ENCODE measurements around the gene CCKAR.

Gene CCKAR

DNA sequence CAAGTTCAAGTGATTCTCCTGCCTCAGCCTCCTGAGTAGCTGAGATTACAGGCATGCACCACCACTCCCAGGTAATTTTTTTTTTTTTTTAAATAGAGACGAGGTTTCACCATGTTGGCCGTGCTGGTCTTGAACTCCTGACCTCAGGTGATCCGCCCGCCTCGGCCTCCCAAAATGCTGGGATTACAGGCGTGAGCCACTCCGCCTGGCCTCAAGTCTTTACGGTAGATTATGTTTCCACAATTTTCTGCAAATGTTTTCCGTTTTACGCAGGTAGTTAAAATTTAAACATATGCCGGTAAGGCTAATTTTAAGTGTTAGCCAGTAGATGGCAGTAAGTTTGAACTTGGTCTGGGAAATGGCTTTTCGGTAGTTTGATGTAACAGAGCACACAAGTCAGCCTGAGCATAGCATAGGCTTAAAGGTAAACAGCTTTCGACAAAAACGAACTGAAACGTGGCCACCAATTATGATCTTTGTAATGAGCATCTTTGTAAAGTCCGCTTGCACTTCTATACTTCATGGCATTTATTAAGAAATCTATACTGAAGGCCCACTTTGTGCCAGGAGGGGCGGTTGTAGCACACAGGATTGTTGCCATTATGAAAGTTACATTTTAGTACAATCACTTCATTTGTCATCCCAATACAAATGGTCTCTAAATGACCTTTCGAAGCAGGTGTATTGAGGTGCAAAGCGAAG is 31.1 kb downstream of the CCKAR start:
- DNase-seq (ENCODE audit: low read depth), result peak; percentile 62

DNA sequence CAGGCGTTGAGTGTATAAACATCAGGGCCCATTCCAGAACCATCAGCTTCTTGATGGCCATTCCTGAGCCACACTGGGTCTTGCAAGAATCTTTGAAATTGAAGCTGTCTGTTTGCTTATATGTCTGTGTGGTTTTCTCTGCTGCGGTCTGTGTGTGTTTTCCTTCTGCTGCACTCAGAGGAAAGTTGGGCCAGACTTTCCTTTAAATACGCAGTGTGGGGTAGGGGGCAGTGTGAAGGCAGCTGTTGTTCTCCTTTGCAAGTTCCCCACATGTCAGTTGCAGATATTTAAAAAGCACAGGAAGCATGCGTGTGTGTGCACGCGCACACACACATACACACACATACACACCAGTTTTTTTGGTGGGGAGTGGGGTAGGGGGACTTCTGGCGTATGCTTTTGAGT is 32.1 kb downstream of the CCKAR start:
- no peak for DNase-seq (ENCODE audit: low read depth)

DNA sequence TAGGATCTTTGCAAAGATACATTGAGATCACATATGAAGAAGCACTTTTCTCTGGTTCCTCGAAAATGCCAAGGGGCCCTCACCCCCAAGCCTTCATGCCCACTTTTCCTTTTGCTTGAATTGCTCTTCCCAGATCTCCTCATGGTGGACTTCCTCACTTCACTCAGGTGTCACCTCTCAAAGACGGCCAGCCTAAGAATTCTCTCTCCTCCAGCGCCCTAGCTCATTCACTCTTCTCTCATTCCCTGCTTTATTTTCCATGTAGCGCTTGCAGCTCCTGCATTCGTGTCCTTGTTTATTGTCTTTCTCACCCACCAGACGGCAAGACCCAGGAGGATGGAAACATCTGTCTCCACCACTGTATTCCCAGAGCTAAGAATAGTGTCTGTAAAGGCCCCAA is 32.9 kb downstream of the CCKAR start:
- no peak for DNase-seq (ENCODE audit: low read depth)

DNA sequence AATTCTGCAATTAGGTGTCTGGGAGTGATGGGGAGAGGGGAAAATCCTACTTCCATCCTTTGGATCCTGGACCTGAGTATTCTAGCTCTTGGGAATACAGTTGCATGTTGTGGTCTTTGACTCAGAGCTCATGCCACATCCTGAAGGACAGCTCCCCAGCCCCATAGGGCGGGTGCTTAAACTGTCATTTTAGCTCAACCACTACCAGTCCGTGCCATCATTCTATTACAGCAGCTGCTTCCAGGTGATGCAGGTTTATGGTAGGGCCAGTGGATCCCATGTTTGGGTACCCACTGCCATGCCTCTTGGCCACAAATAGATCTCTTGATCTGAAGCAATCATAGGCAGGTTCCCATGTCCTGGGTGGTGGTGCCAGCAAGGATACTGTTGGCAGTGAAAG is 34.7 kb downstream of the CCKAR start:
- DNase-seq (ENCODE audit: low read depth), result no peak

- no peak for DNase-seq (ENCODE audit: low read depth)
Measured at GRCh38 chr4:26454961-26455360, 35.3 kb downstream of the CCKAR start.

GRCh38 chr4:26452565-26453531 is 37.4 kb downstream of the CCKAR start:
- no peak for DNase-seq (ENCODE audit: low read depth)

- no peak for DNase-seq (ENCODE audit: low read depth)
Measured at GRCh38 chr4:26451597-26451996, 38.7 kb downstream of the CCKAR start.

- no peak for DNase-seq (ENCODE audit: low read depth)
Measured at GRCh38 chr4:26450418-26450817, 39.9 kb downstream of the CCKAR start.

- no peak for DNase-seq (ENCODE audit: low read depth)
Measured at GRCh38 chr4:26447378-26447777, 42.9 kb downstream of the CCKAR start.

GRCh38 chr4:26441771-26442170 is 48.5 kb downstream of the CCKAR start:
- no peak for DNase-seq (ENCODE audit: low read depth)

GRCh38 chr4:26441102-26441501 is 49.2 kb downstream of the CCKAR start:
- DNase-seq (ENCODE audit: low read depth), result peak; percentile 18

DNA sequence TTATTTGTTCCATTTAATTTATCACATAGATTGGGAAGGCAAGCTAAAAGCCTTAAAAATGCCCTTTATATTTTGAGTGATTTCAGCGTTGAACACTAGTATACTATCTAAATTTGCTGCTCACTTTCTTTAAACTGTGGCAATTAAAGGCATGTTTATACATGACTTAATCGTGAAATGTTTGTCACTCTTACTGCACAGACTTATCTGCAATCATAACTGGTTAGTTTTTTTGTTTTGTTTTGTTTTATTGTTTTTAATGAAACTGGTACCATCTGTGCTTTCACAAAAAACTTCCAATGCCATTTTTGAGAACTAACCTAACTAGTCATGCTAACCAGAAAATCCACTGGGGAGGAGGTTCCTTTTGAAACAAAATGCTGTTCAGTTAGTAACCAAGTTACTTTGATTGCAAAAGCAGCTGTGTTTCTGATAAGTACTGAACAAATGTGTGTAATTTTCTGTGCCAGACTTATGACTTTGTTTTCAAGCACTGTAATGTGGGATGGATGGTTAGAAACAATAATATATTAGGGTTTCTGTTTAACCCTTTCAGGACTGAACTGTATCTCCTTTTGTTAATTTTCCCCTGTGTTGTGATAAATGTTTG is 56.1 kb downstream of the CCKAR start:
- DNase-seq (ENCODE audit: low read depth), result no peak

DNA sequence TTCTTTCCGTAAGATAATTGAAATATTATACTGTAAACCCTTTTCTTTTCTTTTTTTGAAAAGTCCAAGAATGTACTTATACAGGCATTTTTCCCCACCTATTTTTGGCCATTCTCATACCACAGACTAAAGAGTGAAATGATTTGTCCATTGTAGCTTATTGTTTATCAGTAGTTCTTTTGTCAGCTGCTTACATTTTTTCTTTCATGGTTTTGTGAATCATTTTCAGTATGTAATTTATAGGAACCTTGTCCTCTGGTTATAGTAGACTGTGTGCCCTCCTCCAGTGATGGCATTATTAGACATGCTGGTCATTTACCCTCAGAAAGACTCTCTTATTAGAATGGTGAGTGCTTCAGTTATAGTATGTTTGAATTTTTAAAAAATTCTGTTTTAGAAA is 56.7 kb downstream of the CCKAR start:
- DNase-seq (ENCODE audit: low read depth), result no peak

DNA sequence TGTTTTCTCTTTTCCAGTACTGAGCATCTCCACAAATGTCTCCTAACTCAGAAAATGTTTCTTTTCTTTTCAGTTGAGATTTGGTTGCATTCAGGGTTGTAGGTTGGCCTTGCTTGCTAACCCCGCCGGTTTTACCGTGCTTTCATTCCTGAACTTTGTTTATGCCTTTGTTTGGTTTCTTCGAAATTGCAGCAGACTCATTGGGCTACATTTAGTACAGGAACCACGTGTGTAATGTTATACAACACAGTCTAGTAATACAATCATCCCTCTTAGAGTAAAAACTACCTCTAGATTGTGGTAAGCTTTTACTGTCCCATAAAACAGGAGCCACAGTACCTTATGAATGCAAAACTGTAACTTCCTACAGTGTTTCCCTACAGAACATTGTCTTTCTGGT is 57.9 kb downstream of the CCKAR start:
- DNase-seq (ENCODE audit: low read depth), result no peak

- no peak for DNase-seq (ENCODE audit: low read depth)
Measured at GRCh38 chr4:26431461-26432180, 58.7 kb downstream of the CCKAR start.
